Gastrocnemius medialis (tissue), 4 donors: ENCODE data around the gene MAML3.

Experiments used
- POLR2A ChIP-seq, 2 donors: fragments of 450-650 bp; IDR thresholded peaks; one replicate each; pipeline ENCODE4 v1.6.1; 2017; ENCODE audit warnings: antibody characterized with exemption in 2 of 2, mild to moderate bottlenecking in 2 of 2, moderate library complexity in 2 of 2
- TF ChIP-seq, protein P1 (sequence below), 5 experiments: fragments of 450-650 bp in 3 of 5; fragments of 200-600 bp in 2 of 5; sonication (generic) in 2 of 5; IDR thresholded peaks in 4 of 5; conservative IDR thresholded peaks in 1 of 5; 1 replicate in 4 of 5; 2 replicates in 1 of 5; pipeline ENCODE4 v1.5.1; 2016 to 2019; ENCODE audit warnings: antibody characterized with exemption in 5 of 5, mild to moderate bottlenecking in 3 of 5, moderate library complexity in 3 of 5

DNA sequence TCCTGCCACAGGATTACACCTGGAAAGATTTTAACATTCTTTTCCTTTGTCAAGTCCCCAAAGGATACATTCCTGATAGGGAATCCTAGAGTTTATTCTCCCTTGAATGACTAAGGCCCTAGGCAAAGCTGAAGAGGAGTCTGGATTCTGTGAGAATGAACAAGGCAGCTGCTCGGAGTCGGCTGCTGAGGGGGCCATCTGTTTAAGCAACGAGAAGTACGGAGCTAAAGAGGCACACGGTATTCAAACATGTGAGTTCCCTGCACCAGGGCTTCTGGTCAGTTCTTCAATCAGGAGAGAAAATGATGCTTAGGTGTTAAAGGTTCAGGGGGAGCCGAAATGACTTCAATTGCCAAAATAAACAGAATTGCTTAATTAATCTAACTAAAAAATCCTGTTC lies 390.8 kb downstream of the MAML3 start:
- TF ChIP-seq, protein P1, sequence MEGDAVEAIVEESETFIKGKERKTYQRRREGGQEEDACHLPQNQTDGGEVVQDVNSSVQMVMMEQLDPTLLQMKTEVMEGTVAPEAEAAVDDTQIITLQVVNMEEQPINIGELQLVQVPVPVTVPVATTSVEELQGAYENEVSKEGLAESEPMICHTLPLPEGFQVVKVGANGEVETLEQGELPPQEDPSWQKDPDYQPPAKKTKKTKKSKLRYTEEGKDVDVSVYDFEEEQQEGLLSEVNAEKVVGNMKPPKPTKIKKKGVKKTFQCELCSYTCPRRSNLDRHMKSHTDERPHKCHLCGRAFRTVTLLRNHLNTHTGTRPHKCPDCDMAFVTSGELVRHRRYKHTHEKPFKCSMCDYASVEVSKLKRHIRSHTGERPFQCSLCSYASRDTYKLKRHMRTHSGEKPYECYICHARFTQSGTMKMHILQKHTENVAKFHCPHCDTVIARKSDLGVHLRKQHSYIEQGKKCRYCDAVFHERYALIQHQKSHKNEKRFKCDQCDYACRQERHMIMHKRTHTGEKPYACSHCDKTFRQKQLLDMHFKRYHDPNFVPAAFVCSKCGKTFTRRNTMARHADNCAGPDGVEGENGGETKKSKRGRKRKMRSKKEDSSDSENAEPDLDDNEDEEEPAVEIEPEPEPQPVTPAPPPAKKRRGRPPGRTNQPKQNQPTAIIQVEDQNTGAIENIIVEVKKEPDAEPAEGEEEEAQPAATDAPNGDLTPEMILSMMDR (IDR thresholded peaks at IDR 0.05 in 4 of 5, conservative IDR thresholded peaks at IDR 0.05 in 1 of 5): no peak
- TF ChIP-seq POLR2A (IDR thresholded peaks at IDR 0.05): no peak
